K562 (cell line): ENCODE results near the gene LRRC27. TPM values are rescaled to one million over a fixed set of nuclear protein-coding genes. Genes with fewer than 3 reads are reported as not detected.

Experiments used
- ATAC-seq: fragments of 200-7000 bp; cut with Tn5 transposase; 3 replicates; pipeline ENCODE4 v1.9.1; 2020; ENCODE audit warnings: moderate library complexity
- BruUV-seq: library from RNA; stranded (reverse); fragments of 400-500 nt; replicated peaks from 2 replicates; lab custom pipeline; 2021; lab: Mats Ljungman, UMichigan
- CTCF ChIA-PET: fragments of 300-600 bp; formaldehyde crosslinking; extraction: SDS; loops from one replicate; lab custom pipeline; 2021; ENCODE audit warnings: low intra/inter-chr PET ratio; lab: Yijun Ruan, JAX
- POLR2A ChIA-PET: fragments of 300-600, 350-650 bp; sonication (Branson Sonifier 250); formaldehyde crosslinking; extraction: SDS; loops from one replicate; lab custom pipeline; 2021; ENCODE audit warnings: antibody characterized with exemption, inconsistent platforms; lab: Yijun Ruan, JAX
- DNase-seq, 4 experiments: peaks; one replicate each; pipeline versions ENCODE4 v3.0.0 to v3.0.0-alpha.2; 2011 to 2018; ENCODE audit warnings: low spot score in 3 of 4, mixed read lengths in 3 of 4; ENCODE audit errors: extremely low read depth in 1 of 4
- FAIRE-seq: peaks from 2 replicates; lab custom pipeline; 2011; peaks lifted over from hg19 to GRCh38; lab: Jason Lieb, UNC
- H2AFZ ChIP-seq: 2 replicates; pipeline ENCODE4 v1.6.0; 2011; ENCODE audit warnings: low read depth, low read length, control low read depth, inconsistent platforms
- H3K27ac ChIP-seq: fragments of 200-600 bp; 3 replicates; pipeline ENCODE4 v1.8.0; 2011; ENCODE audit warnings: low read depth, mild to moderate bottlenecking, control low read depth, inconsistent platforms, low read length, moderate library complexity, mixed read lengths; ENCODE audit errors: extremely low read depth
- H3K27me3 ChIP-seq, 2 experiments: fragments of 300-600 bp in 1 of 2; 2 replicates in 1 of 2; 3 replicates in 1 of 2; pipeline versions ENCODE4 v1.6.0 to v1.8.0; 2011; ENCODE audit warnings: inconsistent platforms in 2 of 2, low read length in 2 of 2, mild to moderate bottlenecking in 1 of 2, mixed read lengths in 1 of 2, moderate library complexity in 1 of 2; ENCODE audit not compliant: control insufficient read depth in 2 of 2, insufficient read depth in 2 of 2
- H3K36me3 ChIP-seq: fragments of 300-600 bp; 3 replicates; pipeline ENCODE4 v1.8.0; 2011; ENCODE audit warnings: mild to moderate bottlenecking, low read length, inconsistent platforms; ENCODE audit not compliant: control insufficient read depth, insufficient read depth
- H3K4me1 ChIP-seq, 2 experiments: fragments of 200-600 bp in 1 of 2; replicated peaks in 1 of 2; 2 replicates in 1 of 2; 3 replicates in 1 of 2; pipeline versions ENCODE4 v1.5.1 to v1.8.0; 2011; ENCODE audit warnings: inconsistent platforms in 2 of 2, low read length in 2 of 2, mild to moderate bottlenecking in 1 of 2, mixed read lengths in 1 of 2, moderate library complexity in 1 of 2; ENCODE audit not compliant: control insufficient read depth in 2 of 2, insufficient read depth in 2 of 2
- H3K4me2 ChIP-seq: 2 replicates; pipeline ENCODE4 v1.6.1; 2011; ENCODE audit warnings: low read length, control low read depth, inconsistent platforms, mixed read lengths; ENCODE audit not compliant: insufficient read depth
- H3K4me3 ChIP-seq: fragments of 200-600 bp; sonication (generic), shearing (Covaris generic); 2 replicates; pipeline ENCODE4 v1.5.1; 2016; ENCODE audit warnings: control low read depth, inconsistent platforms
- H3K79me2 ChIP-seq: fragments of 200-600 bp; 3 replicates; pipeline ENCODE4 v1.8.0; 2011; ENCODE audit warnings: low read length, inconsistent platforms; ENCODE audit not compliant: control insufficient read depth, insufficient read depth
- H3K9ac ChIP-seq, 2 experiments: 2 replicates each; pipeline versions ENCODE4 v1.6.0 to v1.6.1; 2011; ENCODE audit warnings: low read depth in 2 of 2, low read length in 2 of 2, control low read depth in 1 of 2, inconsistent platforms in 1 of 2, mild to moderate bottlenecking in 1 of 2, mixed read lengths in 1 of 2; ENCODE audit not compliant: insufficient read depth in 1 of 2
- H3K9me1 ChIP-seq: one replicate; pipeline ENCODE4 v1.6.0; 2011; ENCODE audit warnings: inconsistent platforms, mild to moderate bottlenecking, low read length, moderate library complexity; ENCODE audit not compliant: control insufficient read depth, insufficient read depth
- H3K9me3 ChIP-seq: replicated peaks from 2 replicates; pipeline ENCODE4 v1.5.1; 2011; ENCODE audit warnings: low read depth, low read length, inconsistent platforms; ENCODE audit not compliant: control insufficient read depth, insufficient read depth
- H4K20me1 ChIP-seq: replicated peaks from 2 replicates; pipeline ENCODE4 v1.6.1; 2011; ENCODE audit warnings: low read length, inconsistent platforms, mixed read lengths; ENCODE audit not compliant: control insufficient read depth, insufficient read depth
- ATF1 ChIP-seq, 2 experiments: fragments of 450-650 bp in 1 of 2; IDR thresholded peaks; 2 replicates each; pipeline ENCODE4 v1.6.1; 2016; ENCODE audit warnings: missing compliant biosample characterization in 1 of 2, missing genetic modification characterization in 1 of 2
- BCOR ChIP-seq: fragments of 450-650 bp; IDR thresholded peaks from 2 replicates; pipeline ENCODE4 v1.6.1; 2016
- CBX2 ChIP-seq: fragments of 200-600 bp; sonication (generic); IDR thresholded peaks from one replicate; pipeline ENCODE4 v1.6.1; 2012; ENCODE audit warnings: mild to moderate bottlenecking, low read length, inconsistent platforms; ENCODE audit not compliant: insufficient read depth, poor library complexity, severe bottlenecking
- EWSR1 ChIP-seq: fragments of 450-650 bp; IDR thresholded peaks from 2 replicates; pipeline ENCODE4 v1.6.1; 2018; ENCODE audit warnings: borderline replicate concordance, mild to moderate bottlenecking, low read depth, moderate library complexity; ENCODE audit not compliant: partially characterized antibody
- KLF1 ChIP-seq: fragments of 450-650 bp; IDR thresholded peaks from 2 replicates; pipeline ENCODE4 v1.6.1; 2016; ENCODE audit warnings: missing genetic modification characterization, missing compliant biosample characterization
- MAZ ChIP-seq, 2 experiments: fragments of 450-650 bp in 1 of 2; sonication (generic) in 1 of 2; formaldehyde crosslinking; IDR thresholded peaks in 1 of 2; conservative IDR thresholded peaks in 1 of 2; 2 replicates each; pipeline versions ENCODE4 v1.4.0 to v1.5.0; 2020; ENCODE audit warnings: mild to moderate bottlenecking in 1 of 2, missing genetic modification reagents in 1 of 2
- MEIS2 ChIP-seq: fragments of 450-650 bp; IDR thresholded peaks from 2 replicates; pipeline ENCODE4 v1.6.1; 2014; ENCODE audit warnings: mild to moderate bottlenecking; ENCODE audit not compliant: partially characterized antibody
- PCBP2 ChIP-seq: fragments of 200-400 bp; formaldehyde crosslinking; IDR thresholded peaks from 2 replicates; pipeline ENCODE4 v1.6.1; 2018; ENCODE audit warnings: low read length, low read depth, mild to moderate bottlenecking, moderate library complexity; ENCODE audit not compliant: poor library complexity, severe bottlenecking
- RBM15 ChIP-seq: fragments of 200-400 bp; formaldehyde crosslinking; IDR thresholded peaks from 2 replicates; pipeline ENCODE4 v1.6.1; 2018; ENCODE audit warnings: mild to moderate bottlenecking, low read length, moderate library complexity; ENCODE audit not compliant: insufficient read depth
- SNIP1 ChIP-seq: fragments of 450-650 bp; IDR thresholded peaks from 2 replicates; pipeline ENCODE4 v1.7.1; 2017; ENCODE audit warnings: low read depth, mild to moderate bottlenecking
- U2AF2 ChIP-seq: fragments of 200-400 bp; formaldehyde crosslinking; optimal IDR thresholded peaks from 2 replicates; pipeline ENCODE3; 2017; ENCODE audit warnings: low read depth, mild to moderate bottlenecking, low read length
- WGBS: fragments of 100-300 bp; shearing (Covaris generic); methylation state at CpG from one replicate; pipeline ENCODE4 v1.1.6; 2016; ENCODE audit warnings: low coverage, mixed read lengths; ENCODE audit not compliant: insufficient coverage; ENCODE audit errors: missing lambda C conversion rate; 5-methylcytosine and 5-hydroxymethylcytosine counted together
- in situ Hi-C: fragments of 300-500 bp; cut with MboI; formaldehyde crosslinking; loops from 4 replicates; pipeline ENCODE4 v1.15.0; 2018; ENCODE audit warnings: inconsistent platforms, mixed read lengths
- intact Hi-C: fragments of 100-400 bp; cut with micrococcal nuclease; formaldehyde crosslinking; loops from 2 replicates; pipeline ENCODE4 v1.14.2; 2022
- polyA plus RNA-seq, 8 experiments: library from polyadenylated mRNA; depleted of rRNA in 4 of 8; stranded (reverse) in 5 of 8; unstranded in 3 of 8; fragments of >200 nt; fragmentation: Nextera tagmentation in 2 of 8; fragmentation: Illumina TruSeq in 1 of 8; extraction: Ambion mirVana in 2 of 8; extraction: Trizol in 1 of 8; gene quantifications; 2 replicates each; pipeline versions ENCODE4 v1.2.1 to v1.2.3, GENCODE V29; 2011 to 2014; ENCODE audit warnings: inconsistent platforms in 1 of 8, missing spikeins in 1 of 8
- total RNA-seq, 7 experiments: library from RNA; depleted of rRNA in 6 of 7; stranded (reverse); fragments of >200 nt in 6 of 7; fragmentation: Illumina TruSeq in 2 of 7; extraction: Trizol in 2 of 7; gene quantifications; 2 replicates each; pipeline versions ENCODE4 v1.2.1 to v1.2.3, GENCODE V29; 2011 to 2021; ENCODE audit warnings: low replicate concordance in 1 of 7
- TF ChIP-seq, protein P1 (sequence below): IDR thresholded peaks from 2 replicates; pipeline ENCODE4 v1.6.1; 2011; ENCODE audit not compliant: insufficient read length; ENCODE audit errors: extremely low read depth
- TF ChIP-seq, protein P2 (sequence below): fragments of 250-450 bp; sonication (Bioruptor Pico); IDR thresholded peaks from 2 replicates; pipeline ENCODE4 v1.5.1; 2021; ENCODE audit warnings: mild to moderate bottlenecking
- TF ChIP-seq, protein P3 (sequence below): fragments of 450-650 bp; IDR thresholded peaks from 2 replicates; pipeline ENCODE4 v1.6.1; 2016; ENCODE audit warnings: low read depth, mild to moderate bottlenecking, moderate library complexity
- TF ChIP-seq, protein P4 (sequence below): fragments of 250-450 bp; sonication (Bioruptor Pico); IDR thresholded peaks from 2 replicates; pipeline ENCODE4 v1.4.0; 2020; ENCODE audit warnings: mild to moderate bottlenecking

Gene LRRC27
- total and polyA plus RNA-seq, 9 of the 15 experiments (the other 6 are each of a cell fraction or from before 2014, with no cell fraction given) = 0.10 to 2.7 (median 1.4) TPM

DNA sequence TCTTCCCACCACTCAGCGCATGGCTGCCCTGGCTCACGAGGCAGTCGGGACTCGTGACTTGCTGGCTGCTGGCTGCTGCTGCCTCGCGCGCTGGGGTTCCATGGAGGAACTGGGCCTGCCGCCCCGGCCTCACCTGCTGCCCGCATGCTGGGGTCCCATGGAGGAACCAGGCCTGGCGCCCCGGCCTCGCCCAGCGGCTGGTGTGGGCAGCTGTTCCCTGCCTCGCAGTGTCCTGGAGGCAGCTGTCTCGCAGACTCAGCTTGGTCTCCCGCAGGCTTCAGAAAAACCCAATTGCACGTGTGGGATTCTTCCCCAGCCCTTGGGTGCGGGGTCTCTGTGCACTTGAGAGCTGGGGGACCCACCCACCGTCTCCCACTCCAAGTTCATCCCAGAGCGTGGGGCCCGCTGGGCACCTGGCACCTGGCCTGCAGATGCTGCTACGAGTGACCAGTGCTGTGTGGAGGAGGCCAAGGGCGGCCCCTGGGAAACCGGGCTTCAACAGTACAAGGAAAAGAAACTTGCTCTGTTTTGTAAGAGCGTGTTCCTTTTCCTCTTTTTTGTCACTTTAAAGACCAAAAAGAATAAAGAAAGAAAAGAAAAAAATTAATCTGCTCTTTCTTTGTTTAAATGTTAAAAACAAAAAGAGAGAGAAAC lies 85.4 kb downstream of the LRRC27 start:
- Histone ChIP-seq H3K4me2 (no peak overlapping the region), H3K27ac (no peak overlapping the region), H3K9ac (no peak overlapping the region), H3K79me2 (no peaks in the 10 kb centered on the region; the same call in 2 of the 3 replicates), H3K4me1 (peaks cover 13 to 72% of the 10 kb centered on the region in 2 experiments), H3K27me3 (no peaks in the 10 kb centered on the region), H3K4me3 (no peak overlapping the region), H3K9me1 (no peaks in the 10 kb centered on the region), H2AFZ (no peak overlapping the region), H3K36me3 (no peaks in the 10 kb centered on the region; the same call in 2 of the 3 replicates), H3K9me3 (no peaks in the 10 kb centered on the region), H4K20me1 (no peaks in the 10 kb centered on the region)
- ATAC-seq (no peak), FAIRE-seq (no peak), DNase-seq (no peak)
- CTCF ChIA-PET = no interaction called here
- WGBS = 84% methylated on average over 9 of the region's 26 CpGs
- intact Hi-C loops = no loop called here
- in situ Hi-C loops = no loop called here
- POLR2A ChIA-PET = no interaction called here
- no TSS peak for BruUV-seq
- TF ChIP-seq U2AF2 = no peak
- TF ChIP-seq MAZ (CRISPR knock-in tag; conservative IDR thresholded peaks at IDR 0.05 in 1 of 2, IDR thresholded peaks at IDR 0.05 in 1 of 2) = no peak
- TF ChIP-seq ATF1 (CRISPR knock-in tag; IDR thresholded peaks at IDR 0.05) = no peak
- TF ChIP-seq ATF1 (tag; IDR thresholded peaks at IDR 0.05) = no peak
- TF ChIP-seq, protein P1, sequence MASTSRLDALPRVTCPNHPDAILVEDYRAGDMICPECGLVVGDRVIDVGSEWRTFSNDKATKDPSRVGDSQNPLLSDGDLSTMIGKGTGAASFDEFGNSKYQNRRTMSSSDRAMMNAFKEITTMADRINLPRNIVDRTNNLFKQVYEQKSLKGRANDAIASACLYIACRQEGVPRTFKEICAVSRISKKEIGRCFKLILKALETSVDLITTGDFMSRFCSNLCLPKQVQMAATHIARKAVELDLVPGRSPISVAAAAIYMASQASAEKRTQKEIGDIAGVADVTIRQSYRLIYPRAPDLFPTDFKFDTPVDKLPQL = no peak
- no peak for TF ChIP-seq KLF1 (tag)
- no peak for TF ChIP-seq MEIS2
- TF ChIP-seq RBM15 = no peak
- TF ChIP-seq, protein P2, sequence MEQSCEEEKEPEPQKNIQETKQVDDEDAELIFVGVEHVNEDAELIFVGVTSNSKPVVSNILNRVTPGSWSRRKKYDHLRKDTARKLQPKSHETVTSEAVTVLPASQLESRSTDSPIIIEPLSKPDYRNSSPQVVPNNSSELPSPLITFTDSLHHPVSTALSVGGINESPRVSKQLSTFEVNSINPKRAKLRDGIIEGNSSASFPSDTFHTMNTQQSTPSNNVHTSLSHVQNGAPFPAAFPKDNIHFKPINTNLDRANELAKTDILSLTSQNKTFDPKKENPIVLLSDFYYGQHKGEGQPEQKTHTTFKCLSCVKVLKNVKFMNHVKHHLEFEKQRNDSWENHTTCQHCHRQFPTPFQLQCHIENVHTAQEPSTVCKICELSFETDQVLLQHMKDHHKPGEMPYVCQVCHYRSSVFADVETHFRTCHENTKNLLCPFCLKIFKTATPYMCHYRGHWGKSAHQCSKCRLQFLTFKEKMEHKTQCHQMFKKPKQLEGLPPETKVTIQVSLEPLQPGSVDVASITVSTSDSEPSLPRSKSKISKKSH = no peak
- TF ChIP-seq, protein P3, sequence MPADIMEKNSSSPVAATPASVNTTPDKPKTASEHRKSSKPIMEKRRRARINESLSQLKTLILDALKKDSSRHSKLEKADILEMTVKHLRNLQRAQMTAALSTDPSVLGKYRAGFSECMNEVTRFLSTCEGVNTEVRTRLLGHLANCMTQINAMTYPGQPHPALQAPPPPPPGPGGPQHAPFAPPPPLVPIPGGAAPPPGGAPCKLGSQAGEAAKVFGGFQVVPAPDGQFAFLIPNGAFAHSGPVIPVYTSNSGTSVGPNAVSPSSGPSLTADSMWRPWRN = no peak
- TF ChIP-seq CBX2 = no peak
- TF ChIP-seq SNIP1 = no peak
- no peak for TF ChIP-seq BCOR
- TF ChIP-seq, protein P4, sequence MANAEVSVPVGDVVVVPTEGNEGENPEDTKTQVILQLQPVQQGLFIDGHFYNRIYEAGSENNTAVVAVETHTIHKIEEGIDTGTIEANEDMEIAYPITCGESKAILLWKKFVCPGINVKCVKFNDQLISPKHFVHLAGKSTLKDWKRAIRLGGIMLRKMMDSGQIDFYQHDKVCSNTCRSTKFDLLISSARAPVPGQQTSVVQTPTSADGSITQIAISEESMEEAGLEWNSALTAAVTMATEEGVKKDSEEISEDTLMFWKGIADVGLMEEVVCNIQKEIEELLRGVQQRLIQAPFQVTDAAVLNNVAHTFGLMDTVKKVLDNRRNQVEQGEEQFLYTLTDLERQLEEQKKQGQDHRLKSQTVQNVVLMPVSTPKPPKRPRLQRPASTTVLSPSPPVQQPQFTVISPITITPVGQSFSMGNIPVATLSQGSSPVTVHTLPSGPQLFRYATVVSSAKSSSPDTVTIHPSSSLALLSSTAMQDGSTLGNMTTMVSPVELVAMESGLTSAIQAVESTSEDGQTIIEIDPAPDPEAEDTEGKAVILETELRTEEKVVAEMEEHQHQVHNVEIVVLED (CRISPR knock-in tag) = no peak
- TF ChIP-seq PCBP2 = no peak
- no peak for TF ChIP-seq EWSR1
